SIG-M5 (cell line): ENCODE results near the gene NLRC5.
"Not testable (repeated sequence)": the region's sequence is repeated elsewhere in the genome, so short reads cannot be mapped to it uniquely, and the experiment has no call there.

Experiments
- DNase-seq: peaks from one replicate; lab custom pipeline; 2025; lab: John Stamatoyannopoulos, UW

NLRC5 gene

DNA sequence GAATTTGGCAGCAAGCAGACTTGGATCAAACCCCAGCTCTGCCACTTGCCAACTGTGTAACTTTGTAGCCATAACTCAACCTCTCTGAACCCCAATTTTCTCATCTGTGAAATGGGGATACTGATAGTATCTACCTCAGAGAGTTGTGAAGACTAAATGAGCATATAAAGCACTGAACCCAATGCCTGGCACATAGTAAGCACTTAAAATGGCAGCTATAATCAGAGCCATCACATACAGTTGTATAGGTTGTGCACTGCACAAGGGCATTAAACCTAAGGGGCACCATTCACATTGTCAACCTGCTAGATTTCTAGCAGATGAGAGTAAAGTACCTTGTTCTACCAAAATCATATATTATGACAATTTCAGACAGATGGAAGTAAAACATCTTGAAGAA is 92.4 kb downstream of the NLRC5 start:
- no peak for DNase-seq

DNA sequence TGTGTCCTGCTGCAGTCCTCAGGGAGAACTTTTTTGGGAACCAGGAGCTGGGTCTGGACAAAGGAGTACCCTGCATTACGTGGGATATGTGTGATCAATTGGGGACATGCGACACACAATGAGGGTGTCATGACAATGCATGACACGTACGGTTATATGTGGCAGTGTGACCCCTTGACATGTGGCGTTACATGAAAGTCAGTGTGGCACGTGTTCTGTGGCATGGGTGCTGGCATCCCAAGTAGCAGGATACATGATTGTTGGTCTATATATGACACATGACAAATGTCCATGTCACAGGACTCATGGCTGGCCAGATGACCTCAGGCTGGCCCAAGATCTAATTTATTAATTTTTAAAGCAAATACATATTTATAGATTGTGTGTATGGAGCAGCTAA is 93.3 kb downstream of the NLRC5 start:
- no peak for DNase-seq

- no peak for DNase-seq
Observed at GRCh38 chr16:57083485-57084126, 94.2 kb downstream of the NLRC5 start.

- DNase-seq = no peak
Observed at GRCh38 chr16:57084257-57084770, 95.0 kb downstream of the NLRC5 start.

GRCh38 chr16:57084996-57085395 is 95.6 kb downstream of the NLRC5 start:
- DNase-seq = peak; percentile 40

GRCh38 chr16:57087003-57087402 is 97.6 kb downstream of the NLRC5 start:
- DNase-seq = no peak

GRCh38 chr16:57089406-57089805 is 100.0 kb downstream of the NLRC5 start:
- no peak for DNase-seq

- DNase-seq = no peak
Observed at GRCh38 chr16:57091200-57091974, 102.0 kb downstream of the NLRC5 start.

GRCh38 chr16:57091975-57092785 is 102.8 kb downstream of the NLRC5 start, which contains the start of gene CPNE2:
Gene CPNE2 (plus strand): TSS chr16:57092583. CDS start chr16:57110743, 18,160 bp downstream.
- no peak for DNase-seq

GRCh38 chr16:57092786-57093411 is 103.5 kb downstream of the NLRC5 start:
- no peak for DNase-seq

- no peak for DNase-seq
Observed at GRCh38 chr16:57093666-57094564, 104.6 kb downstream of the NLRC5 start.

DNA sequence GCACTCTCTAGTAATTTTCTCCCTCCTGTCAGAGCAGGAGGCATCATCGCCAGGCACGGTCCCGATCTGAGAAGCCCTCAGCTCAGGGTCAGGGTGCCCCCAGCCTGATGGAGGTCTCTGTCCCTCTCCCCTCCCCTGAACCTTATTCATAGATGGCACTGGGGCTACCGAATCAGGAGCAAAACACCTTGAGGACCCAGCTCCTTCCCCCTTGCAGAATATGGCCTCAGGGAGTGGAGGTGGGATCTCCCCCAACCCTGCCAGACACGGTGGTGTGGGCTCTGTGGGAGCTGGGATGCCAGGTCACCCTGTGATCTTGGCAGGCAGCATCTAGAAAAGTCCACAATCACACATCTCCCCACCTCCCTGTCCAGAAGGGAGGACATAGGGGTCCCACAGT is 105.6 kb downstream of the NLRC5 start:
- no peak for DNase-seq

- DNase-seq = no peak
Observed at GRCh38 chr16:57096192-57096591, 106.8 kb downstream of the NLRC5 start.

DNA sequence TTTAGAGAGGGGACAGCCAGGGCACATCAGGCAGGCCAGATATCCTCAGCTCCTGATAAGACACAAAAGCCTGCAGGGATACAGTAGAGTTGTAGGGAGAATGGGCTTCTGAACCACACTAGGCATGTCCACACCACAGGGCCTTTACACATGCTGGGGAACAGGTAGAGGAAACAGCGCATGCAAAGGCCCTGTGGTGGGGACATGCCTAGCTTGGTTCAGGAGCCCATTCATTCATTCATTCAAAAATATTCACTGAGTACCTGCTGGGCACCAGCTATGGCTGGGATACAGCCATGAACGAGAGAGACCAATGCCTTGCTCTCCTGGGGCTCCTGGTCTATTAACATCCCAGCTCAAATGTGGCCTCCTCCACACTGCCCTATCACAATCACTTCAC is 107.4 kb downstream of the NLRC5 start:
- no peak for DNase-seq

GRCh38 chr16:57098188-57098841 is 109.0 kb downstream of the NLRC5 start:
- DNase-seq = no peak

- not testable (repeated sequence) for DNase-seq
Observed at GRCh38 chr16:57099965-57100364, 110.6 kb downstream of the NLRC5 start.

DNA sequence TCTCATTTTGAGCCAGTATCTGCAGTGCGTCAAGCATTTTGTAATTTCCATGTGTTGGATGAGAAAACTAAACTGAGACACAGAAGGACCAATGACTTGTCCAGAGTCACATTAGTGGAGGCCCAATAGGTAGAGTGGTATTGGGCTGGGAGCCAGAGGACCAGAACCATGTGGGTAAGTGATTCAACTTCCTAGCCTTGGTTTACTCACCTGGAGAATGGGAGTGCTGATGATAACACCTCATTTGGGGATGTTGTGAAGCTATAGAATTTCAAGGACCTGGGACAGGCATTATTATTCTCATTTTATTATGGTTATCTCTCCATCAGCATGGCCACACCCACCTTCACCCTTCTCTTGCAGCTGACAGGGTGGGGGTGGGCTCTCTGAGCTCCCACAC is 111.1 kb downstream of the NLRC5 start:
- DNase-seq = no peak

GRCh38 chr16:57102888-57103851 is 113.8 kb downstream of the NLRC5 start:
- DNase-seq = no peak

- DNase-seq = no peak
Observed at GRCh38 chr16:57104706-57105105, 115.3 kb downstream of the NLRC5 start.
